ENCODE data around the gene PIK3C2G.

- no peak for TF ChIP-seq CTCF (IDR thresholded peaks at IDR 0.05)
- no peak for TF ChIP-seq POLR2A (IDR thresholded peaks at IDR 0.05)
Observed at GRCh38 chr12:18355429-18355828, 94.1 kb downstream of the PIK3C2G start.

All from testis (tissue), 2 donors.